Measurements from ENCODE around the gene COL9A1.
A peak's percentile ranks its signal among the peaks of the same experiment; 100 is the strongest.
"Not testable (repeated sequence)": the region's sequence is repeated elsewhere in the genome, so short reads cannot be mapped to it uniquely, and the experiment has no call there.

Gene COL9A1

GRCh38 chr6:70303034-70303525 lies at the start of gene COL9A1:
TSS of gene COL9A1 (minus strand) at chr6:70303084. CDS start at chr6:70302924, 160 bp downstream.
- no peak for DNase-seq
- intact Hi-C loops (cut with DNase I): no loop called here

GRCh38 chr6:70351461-70351860 lies 48.6 kb upstream of the COL9A1 start:
- no peak for DNase-seq
- intact Hi-C loops (cut with DNase I): no loop called here

- DNase-seq: no peak
- intact Hi-C loops (cut with DNase I): no loop called here
Observed at GRCh38 chr6:70345619-70346018, 42.7 kb upstream of the COL9A1 start.

GRCh38 chr6:70343313-70343712 lies 40.4 kb upstream of the COL9A1 start:
- no peak for DNase-seq
- intact Hi-C loops (cut with DNase I): no loop called here

GRCh38 chr6:70339810-70340209 lies 36.9 kb upstream of the COL9A1 start:
- intact Hi-C loops (cut with DNase I); DNase-seq: not testable (repeated sequence)

GRCh38 chr6:70338775-70339174 lies 35.9 kb upstream of the COL9A1 start:
- no peak for DNase-seq
- intact Hi-C loops (cut with DNase I): no loop called here

- no peak for DNase-seq
- intact Hi-C loops (cut with DNase I): no loop called here
Observed at GRCh38 chr6:70337743-70338105, 34.8 kb upstream of the COL9A1 start.

GRCh38 chr6:70336996-70337742 lies 34.3 kb upstream of the COL9A1 start:
- no peak for DNase-seq
- intact Hi-C loops (cut with DNase I): no loop called here

- DNase-seq: no peak
- intact Hi-C loops (cut with DNase I): no loop called here
Observed at GRCh38 chr6:70327036-70327435, 24.2 kb upstream of the COL9A1 start.

GRCh38 chr6:70325009-70325408 lies 22.1 kb upstream of the COL9A1 start:
- intact Hi-C loops (cut with DNase I): no loop called here
- no peak for DNase-seq

- intact Hi-C loops (cut with DNase I); DNase-seq: not testable (repeated sequence)
Observed at GRCh38 chr6:70317799-70318198, 14.9 kb upstream of the COL9A1 start.

GRCh38 chr6:70315079-70315751 lies 12.3 kb upstream of the COL9A1 start:
- no peak for DNase-seq
- intact Hi-C loops (cut with DNase I): no loop called here

GRCh38 chr6:70314296-70314695 lies 11.4 kb upstream of the COL9A1 start:
- intact Hi-C loops (cut with DNase I): loop anchor here (5.0 kb wide), 1 partner anchor 53 kb away; no protein-coding TSS in a partner anchor
- DNase-seq: peak in 6 of 42 donors; percentile 2 to 39 (median 11)

GRCh38 chr6:70312165-70312745 lies 9.4 kb upstream of the COL9A1 start:
- DNase-seq: no peak
- intact Hi-C loops (cut with DNase I): loop anchor here (5.0 kb wide), 1 partner anchor 55 kb away; no protein-coding TSS in a partner anchor

- DNase-seq: peak in 9 of 42 donors; percentile 4 to 65 (median 9)
- intact Hi-C loops (cut with DNase I): loop anchor here (5.0 kb wide), 1 partner anchor 57 kb away; no protein-coding TSS in a partner anchor
Observed at GRCh38 chr6:70310063-70310694, 7.3 kb upstream of the COL9A1 start.

- intact Hi-C loops (cut with DNase I): no loop called here
- no peak for DNase-seq
Observed at GRCh38 chr6:70309243-70309642, 6.4 kb upstream of the COL9A1 start.

GRCh38 chr6:70308142-70308541 lies 5.3 kb upstream of the COL9A1 start:
- DNase-seq; intact Hi-C loops (cut with DNase I): not testable (repeated sequence)

GRCh38 chr6:70307008-70307407 lies 4.1 kb upstream of the COL9A1 start:
- DNase-seq: no peak
- intact Hi-C loops (cut with DNase I): no loop called here

- intact Hi-C loops (cut with DNase I): no loop called here
- DNase-seq: no peak
Observed at GRCh38 chr6:70304616-70305015, 1.7 kb upstream of the COL9A1 start.

- DNase-seq: no peak
- intact Hi-C loops (cut with DNase I): no loop called here
Observed at GRCh38 chr6:70299456-70299855, 3.4 kb downstream of the COL9A1 start.
